Upper lobe of left lung (tissue), 6 donors: ENCODE data around the gene OTOGL. TPM values are rescaled to one million over a fixed set of nuclear protein-coding genes. Genes with fewer than 3 reads are reported as not detected.
"Not testable (repeated sequence)": the region's sequence is repeated elsewhere in the genome, so short reads cannot be mapped to it uniquely, and the experiment has no call there.

Source experiments
- ATAC-seq, 2 donors: fragments of 200-7000 bp; cut with Tn5 transposase; one replicate each; pipeline ENCODE4 v1.9.1; 2022; ENCODE audit warnings: mild to moderate bottlenecking in 2 of 2, moderate library complexity in 2 of 2; ENCODE audit not compliant: low FRiP score in 2 of 2
- DNase-seq, 2 donors: peaks; one replicate each; pipeline ENCODE4 v3.0.0-alpha.2; 2019 to 2020
- H3K27ac ChIP-seq, 4 donors: fragments of 200-600 bp; sonication (generic); one replicate each; pipeline ENCODE4 v1.5.1; 2016 to 2019
- H3K27me3 ChIP-seq, 4 donors: fragments of 200-600 bp; sonication (generic); one replicate each; pipeline ENCODE4 v1.5.1; 2017 to 2019
- H3K36me3 ChIP-seq, 4 donors: fragments of 200-600 bp; sonication (generic); one replicate each; pipeline ENCODE4 v1.5.1; 2016 to 2019
- H3K4me1 ChIP-seq, 4 donors: fragments of 200-600 bp; sonication (generic); one replicate each; pipeline ENCODE4 v1.5.1; 2018 to 2019
- H3K4me3 ChIP-seq, 4 donors: fragments of 200-600 bp; sonication (generic); one replicate each; pipeline ENCODE4 v1.5.1; 2017 to 2019; ENCODE audit warnings: mild to moderate bottlenecking in 2 of 4, moderate library complexity in 1 of 4
- H3K9me3 ChIP-seq, 4 donors: fragments of 200-600 bp; sonication (generic); one replicate each; pipeline ENCODE4 v1.5.1; 2018 to 2019
- EP300 ChIP-seq, 4 donors: sonication (generic); formaldehyde crosslinking; IDR thresholded peaks; one replicate each; pipeline ENCODE4 v1.5.1; 2017; ENCODE audit warnings: antibody characterized with exemption in 4 of 4, control low read depth in 2 of 4
- POLR2A ChIP-seq, 4 donors: fragments of 450-650 bp; IDR thresholded peaks; one replicate each; pipeline ENCODE4 v1.5.1; 2016 to 2017; ENCODE audit warnings: antibody characterized with exemption in 4 of 4, mild to moderate bottlenecking in 2 of 4
- POLR2AphosphoS5 ChIP-seq, 2 donors: sonication (generic); formaldehyde crosslinking; IDR thresholded peaks; one replicate each; pipeline ENCODE4 v1.5.1; 2017; ENCODE audit warnings: antibody characterized with exemption in 2 of 2
- WGBS, 2 donors: methylation state at CpG; one replicate each; pipeline ENCODE4 v1.1.5; 2017 to 2018; 5-methylcytosine and 5-hydroxymethylcytosine counted together
- total RNA-seq, 6 donors: library from RNA; depleted of rRNA in 4 of 6; stranded (reverse); fragments of >200 nt in 4 of 6; gene quantifications; one replicate each; pipeline versions ENCODE4 v1.1.0 to v1.2.1, GENCODE V29; 2016 to 2021
- TF ChIP-seq, protein P1 (sequence below), 6 experiments: fragments of 450-650 bp in 4 of 6; fragments of 200-600 bp in 2 of 6; sonication (generic) in 2 of 6; IDR thresholded peaks; one replicate each; pipeline ENCODE4 v1.5.1; 2016 to 2019; ENCODE audit warnings: antibody characterized with exemption in 6 of 6
- donor health status: DM: no; HTN: no; CAD: no; lungs with moderate emphysema.
- donor health status: DM: no; HTN: yes; CAD: no; lungs with severe emphysema.

Gene OTOGL
- total RNA-seq, 6 donors from 2014 or later, result 0.10 to 3.1 (median 0.21) TPM

DNA sequence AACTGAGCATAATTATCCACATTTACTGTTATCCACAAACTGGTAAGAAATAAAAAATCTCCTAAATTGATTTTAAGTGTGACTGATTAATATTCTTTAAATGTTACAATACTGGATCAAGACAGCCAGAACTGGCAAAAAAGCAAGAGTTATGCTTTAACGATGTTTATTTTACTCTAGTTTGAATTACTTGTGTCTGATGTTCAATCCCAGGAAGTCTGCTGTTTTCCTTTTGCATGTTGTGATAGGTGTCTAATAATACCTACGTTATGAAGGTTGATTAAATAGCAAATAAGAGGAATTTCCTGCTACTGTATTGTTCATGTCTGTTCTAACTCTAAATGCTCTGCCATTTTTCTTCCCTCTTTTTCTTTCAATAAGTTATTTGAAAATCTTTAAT lies 34.4 kb upstream of the OTOGL start:
- no peak for ATAC-seq
- no peak for DNase-seq
- WGBS, 2 donors, result 45 to 64% methylated on average over 2 of the region's 2 CpGs
- H3K4me1 ChIP-seq, result no peaks in the 10 kb centered on the region
- TF ChIP-seq, protein P1, sequence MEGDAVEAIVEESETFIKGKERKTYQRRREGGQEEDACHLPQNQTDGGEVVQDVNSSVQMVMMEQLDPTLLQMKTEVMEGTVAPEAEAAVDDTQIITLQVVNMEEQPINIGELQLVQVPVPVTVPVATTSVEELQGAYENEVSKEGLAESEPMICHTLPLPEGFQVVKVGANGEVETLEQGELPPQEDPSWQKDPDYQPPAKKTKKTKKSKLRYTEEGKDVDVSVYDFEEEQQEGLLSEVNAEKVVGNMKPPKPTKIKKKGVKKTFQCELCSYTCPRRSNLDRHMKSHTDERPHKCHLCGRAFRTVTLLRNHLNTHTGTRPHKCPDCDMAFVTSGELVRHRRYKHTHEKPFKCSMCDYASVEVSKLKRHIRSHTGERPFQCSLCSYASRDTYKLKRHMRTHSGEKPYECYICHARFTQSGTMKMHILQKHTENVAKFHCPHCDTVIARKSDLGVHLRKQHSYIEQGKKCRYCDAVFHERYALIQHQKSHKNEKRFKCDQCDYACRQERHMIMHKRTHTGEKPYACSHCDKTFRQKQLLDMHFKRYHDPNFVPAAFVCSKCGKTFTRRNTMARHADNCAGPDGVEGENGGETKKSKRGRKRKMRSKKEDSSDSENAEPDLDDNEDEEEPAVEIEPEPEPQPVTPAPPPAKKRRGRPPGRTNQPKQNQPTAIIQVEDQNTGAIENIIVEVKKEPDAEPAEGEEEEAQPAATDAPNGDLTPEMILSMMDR (IDR thresholded peaks at IDR 0.05), result no peak
- no peak for TF ChIP-seq POLR2AphosphoS5 (IDR thresholded peaks at IDR 0.05)
- no peak overlapping the region for H3K4me3 ChIP-seq
- no peak overlapping the region for H3K27ac ChIP-seq
- H3K36me3 ChIP-seq, result no peaks in the 10 kb centered on the region
- no peaks in the 10 kb centered on the region for H3K9me3 ChIP-seq
- H3K27me3 ChIP-seq, result no peaks in the 10 kb centered on the region

DNA sequence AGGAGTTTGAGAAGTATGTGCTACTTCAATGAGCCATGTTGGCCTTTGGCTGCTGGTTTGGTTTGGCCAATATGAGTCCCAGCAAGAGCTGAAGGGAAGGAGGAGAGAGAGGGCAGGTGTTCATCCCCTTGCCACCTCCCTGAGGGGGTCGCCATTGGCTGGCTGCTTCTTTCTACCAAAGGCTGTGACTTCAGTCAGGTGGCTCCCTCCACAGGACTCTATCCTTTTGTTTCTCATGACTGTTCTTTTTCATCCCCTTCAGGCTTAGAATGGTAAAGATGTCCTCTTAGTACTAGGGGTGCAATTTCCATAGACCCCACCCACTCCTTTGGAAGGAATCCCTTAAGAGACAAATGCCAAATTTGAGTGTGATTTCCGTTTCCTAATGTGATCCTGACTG lies 31.2 kb upstream of the OTOGL start:
- DNase-seq (no peak), ATAC-seq (no peak)
- TF ChIP-seq POLR2AphosphoS5 (IDR thresholded peaks at IDR 0.05) (no peak), EP300 (IDR thresholded peaks at IDR 0.05) (no peak), POLR2A (IDR thresholded peaks at IDR 0.05) (no peak)
- TF ChIP-seq, protein P1 (IDR thresholded peaks at IDR 0.05), result no peak
- no peaks in the 10 kb centered on the region for H3K27me3 ChIP-seq
- no peak overlapping the region for H3K4me3 ChIP-seq
- no peaks in the 10 kb centered on the region for H3K36me3 ChIP-seq
- H3K9me3 ChIP-seq, result no peaks in the 10 kb centered on the region
- WGBS, 2 donors, result 58 to 68% methylated on average over 2 of the region's 2 CpGs
- no peak overlapping the region for H3K27ac ChIP-seq
- H3K4me1 ChIP-seq, result no peaks in the 10 kb centered on the region

DNA sequence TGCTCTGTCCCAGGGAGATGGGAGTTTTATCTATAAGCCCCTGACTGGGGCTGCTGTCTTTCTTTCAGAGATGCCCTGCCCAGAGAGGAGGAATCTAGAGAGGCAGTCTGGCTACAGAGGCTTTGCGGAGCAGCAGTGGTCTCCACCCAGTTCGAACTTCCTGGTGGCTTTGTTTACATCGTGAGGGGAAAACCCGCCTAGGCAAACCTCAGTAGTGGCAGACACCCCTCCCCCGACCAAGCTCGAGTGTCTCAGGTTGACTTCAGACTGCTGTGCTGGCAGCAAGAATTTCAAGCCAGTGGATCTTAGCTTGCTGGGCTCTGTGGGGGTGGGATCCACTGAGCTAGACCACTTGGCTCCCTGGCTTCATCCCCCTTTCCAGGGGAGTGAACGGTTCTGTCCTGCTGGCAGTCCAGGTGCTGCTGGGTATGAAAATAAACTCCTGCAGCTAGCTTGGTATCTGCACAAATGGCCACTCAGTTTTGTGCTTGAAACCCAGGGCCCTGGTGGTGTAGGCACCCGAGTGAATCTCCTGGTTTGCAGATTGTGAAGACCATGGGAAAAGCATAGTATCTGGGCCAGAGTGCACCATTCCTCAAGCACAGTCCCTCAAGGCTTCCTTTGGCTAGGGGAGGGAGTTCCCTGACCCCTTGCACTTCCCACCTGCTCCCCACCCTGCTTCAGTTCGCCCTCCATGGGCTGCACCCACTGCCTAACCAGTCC lies 15.3 kb upstream of the OTOGL start:
- H3K9me3 ChIP-seq, DNase-seq, H3K4me3 ChIP-seq, H3K27ac ChIP-seq, H3K27me3 ChIP-seq, ATAC-seq, H3K36me3 ChIP-seq: not testable (repeated sequence)
- 30 to 94% methylated on average over 1 to 9 of the region's 9 CpGs for WGBS, 2 donors
- H3K4me1 ChIP-seq, result peaks cover 0 to 10% (median 0%) of the 10 kb centered on the region in 4 donors

DNA sequence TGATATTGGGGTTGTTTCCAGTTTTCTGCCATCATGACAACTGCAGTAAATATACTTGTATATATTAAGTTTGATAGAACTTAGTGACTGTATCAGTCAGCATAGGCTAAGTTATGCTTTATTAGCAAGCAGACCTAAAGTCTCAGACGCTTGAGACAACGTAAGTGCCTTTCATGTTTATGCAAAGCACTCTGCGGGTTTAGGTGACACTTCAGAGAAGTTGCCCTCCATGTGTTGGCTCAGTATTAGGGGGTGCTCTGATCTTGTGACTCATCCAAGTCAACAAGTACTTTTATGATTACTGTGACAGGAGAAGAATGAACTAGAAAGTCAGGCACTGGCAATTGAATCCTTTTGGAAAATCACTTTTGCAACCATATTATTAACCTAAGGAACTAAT lies 13.3 kb upstream of the OTOGL start:
- TF ChIP-seq EP300 (IDR thresholded peaks at IDR 0.05), result no peak
- no peak for TF ChIP-seq POLR2AphosphoS5 (IDR thresholded peaks at IDR 0.05)
- no peak for TF ChIP-seq POLR2A (IDR thresholded peaks at IDR 0.05)
- TF ChIP-seq, protein P1 (IDR thresholded peaks at IDR 0.05), result no peak
- H3K4me1 ChIP-seq, result peaks cover 0 to 10% (median 0%) of the 10 kb centered on the region in 4 donors
- no peaks in the 10 kb centered on the region for H3K36me3 ChIP-seq
- no peak overlapping the region for H3K4me3 ChIP-seq
- H3K27me3 ChIP-seq, result no peaks in the 10 kb centered on the region
- ATAC-seq (no peak), DNase-seq (no peak)
- 71 to 77% methylated on average over 3 of the region's 3 CpGs for WGBS, 2 donors
- no peak overlapping the region for H3K27ac ChIP-seq
- no peaks in the 10 kb centered on the region for H3K9me3 ChIP-seq

DNA sequence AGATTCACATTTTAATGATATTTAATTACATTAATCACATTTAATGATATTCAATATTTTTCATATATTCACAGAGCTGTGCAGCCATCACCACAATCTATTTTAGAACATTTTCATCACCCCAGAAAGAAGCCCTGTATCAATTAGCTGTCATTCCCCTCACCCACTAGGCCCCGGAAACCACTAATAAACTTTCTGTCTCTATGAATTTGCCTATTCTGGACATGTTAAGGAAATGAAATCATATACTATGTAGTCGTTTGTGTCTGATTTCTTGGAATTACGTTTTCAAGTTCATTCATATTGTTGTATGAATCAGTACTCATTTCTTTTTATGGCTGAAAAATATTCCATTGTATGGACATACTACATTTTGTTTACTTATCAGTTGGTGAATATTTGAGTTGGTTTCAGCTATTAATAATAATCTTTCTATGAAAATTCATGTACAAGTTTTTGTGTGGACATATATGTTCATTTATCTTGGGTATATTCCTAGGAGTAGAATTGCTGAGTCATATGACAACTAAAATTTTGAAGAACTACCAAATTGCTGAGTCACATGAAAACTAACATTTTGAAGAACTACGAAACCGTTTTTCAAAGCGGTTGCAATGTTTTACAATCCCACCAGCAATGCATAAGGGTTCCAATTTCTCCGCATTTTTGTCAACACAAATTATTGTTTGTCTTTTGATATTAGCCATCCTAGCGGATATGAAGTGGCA lies 11.7 kb upstream of the OTOGL start:
- DNase-seq (no peak), ATAC-seq (no peak)
- H3K9me3 ChIP-seq, result no peaks in the 10 kb centered on the region
- no peaks in the 10 kb centered on the region for H3K27me3 ChIP-seq
- peaks cover 0 to 10% (median 0%) of the 10 kb centered on the region in 4 donors for H3K4me1 ChIP-seq
- TF ChIP-seq, protein P1 (IDR thresholded peaks at IDR 0.05), result no peak
- TF ChIP-seq EP300 (IDR thresholded peaks at IDR 0.05) (no peak), POLR2A (IDR thresholded peaks at IDR 0.05) (no peak), POLR2AphosphoS5 (IDR thresholded peaks at IDR 0.05) (no peak)
- H3K36me3 ChIP-seq, result no peaks in the 10 kb centered on the region
- no peak overlapping the region for H3K27ac ChIP-seq
- WGBS, 2 donors, result 85 to 89% methylated on average over 8 of the region's 8 CpGs
- H3K4me3 ChIP-seq, result no peak overlapping the region
